NCI-H1436 treated with DMSO at 0.1 percent for 48 hours (cell line): ENCODE measurements around the gene SPSB2.

Experiments
- DNase-seq: peaks from one replicate; lab custom pipeline; 2025; lab: John Stamatoyannopoulos, UW

Gene SPSB2

GRCh38 chr12:6832125-6832524 is 41.0 kb downstream of the SPSB2 start:
- no peak for DNase-seq

DNA sequence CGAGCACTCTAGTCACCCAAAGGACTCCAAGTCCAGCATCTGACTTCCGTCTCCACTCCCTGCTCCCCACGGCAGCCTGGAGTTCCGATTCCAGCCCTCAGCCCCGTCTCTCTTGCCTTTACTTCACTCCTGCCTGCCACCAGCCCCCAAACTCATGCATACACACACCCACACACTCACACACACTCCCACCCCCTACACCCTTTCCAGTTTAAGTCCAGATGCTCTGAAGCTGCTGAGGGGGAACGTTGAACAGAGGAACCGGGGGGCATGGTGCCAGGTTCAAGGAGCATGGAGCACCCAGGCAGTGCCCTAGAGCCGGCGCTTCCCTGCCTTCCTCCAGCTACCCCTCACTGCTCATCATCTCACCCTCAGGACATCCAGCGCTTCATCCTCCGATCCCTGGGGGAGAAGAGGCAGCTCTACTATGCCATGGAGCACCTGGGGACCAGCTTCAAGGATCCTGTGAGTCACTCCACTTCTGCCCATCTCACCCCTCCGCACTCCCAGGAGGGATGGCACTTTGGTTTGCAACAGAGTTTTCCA is 41.6 kb downstream of the SPSB2 start:
- DNase-seq, result no peak

DNA sequence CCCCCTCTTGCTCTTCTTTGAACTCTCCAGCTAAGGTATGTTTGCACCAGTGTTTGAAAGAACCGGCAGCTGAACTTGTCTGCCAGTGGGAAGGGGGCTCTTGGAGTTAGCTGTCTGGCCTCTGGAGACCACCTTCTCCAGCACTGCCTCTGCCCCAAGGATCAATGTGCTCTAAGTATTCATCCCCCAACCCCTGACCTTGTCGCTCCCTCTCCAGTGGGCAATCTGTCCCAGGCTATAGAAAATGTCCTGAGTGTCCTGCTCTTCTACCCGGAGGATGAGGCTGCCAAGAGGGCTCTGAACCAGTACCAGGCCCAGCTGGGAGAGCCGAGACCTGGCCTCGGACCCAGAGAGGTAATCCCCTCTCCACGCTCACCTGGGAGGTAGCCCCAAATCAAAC is 42.1 kb downstream of the SPSB2 start:
- DNase-seq, result no peak

- DNase-seq, result no peak
Measured at GRCh38 chr12:6830286-6830890, 42.7 kb downstream of the SPSB2 start.

- DNase-seq, result no peak
Measured at GRCh38 chr12:6829536-6830220, 43.4 kb downstream of the SPSB2 start.

GRCh38 chr12:6828781-6829535 is 44.1 kb downstream of the SPSB2 start:
- no peak for DNase-seq

GRCh38 chr12:6827982-6828780 is 44.9 kb downstream of the SPSB2 start, which contains the start of gene P3H3:
P3H3 (plus strand) TSS chr12:6828407; CDS start chr12:6828441, 34 bp downstream.
- no peak for DNase-seq

GRCh38 chr12:6827437-6827911 is 45.6 kb downstream of the SPSB2 start:
- peak; percentile 70 for DNase-seq

DNA sequence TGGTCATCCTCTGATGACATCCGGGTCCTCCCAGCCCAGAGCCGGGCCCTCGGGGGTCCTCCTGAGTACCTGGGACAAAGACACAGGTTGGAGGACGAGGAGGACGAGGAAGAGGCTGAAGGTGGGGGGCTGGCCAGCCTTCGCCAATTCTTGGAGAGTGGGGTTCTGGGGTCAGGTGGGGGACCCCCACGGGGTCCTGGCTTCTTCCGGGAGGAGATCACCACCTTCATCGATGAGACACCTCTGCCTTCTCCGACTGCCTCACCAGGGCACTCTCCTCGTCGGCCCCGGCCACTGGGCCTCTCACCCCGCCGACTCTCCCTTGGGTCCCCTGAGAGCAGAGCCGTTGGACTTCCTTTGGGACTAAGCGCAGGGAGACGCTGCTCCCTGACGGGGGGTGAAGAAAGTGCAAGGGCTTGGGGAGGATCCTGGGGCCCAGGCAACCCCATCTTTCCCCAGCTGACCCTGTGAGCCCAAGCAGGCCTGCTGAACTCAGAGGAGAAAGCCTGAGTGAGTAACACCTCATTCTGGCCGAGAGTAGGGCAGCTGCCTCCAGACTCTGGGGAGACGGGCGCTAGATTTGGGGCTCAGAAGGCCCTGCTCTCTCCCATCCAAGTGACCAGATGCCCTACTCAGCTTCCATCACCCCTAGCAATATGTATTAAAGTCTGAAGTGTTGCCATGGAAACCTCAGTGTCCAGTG is 46.2 kb downstream of the SPSB2 start:
- no peak for DNase-seq

GRCh38 chr12:6826125-6826733 is 46.9 kb downstream of the SPSB2 start:
- no peak for DNase-seq

DNA sequence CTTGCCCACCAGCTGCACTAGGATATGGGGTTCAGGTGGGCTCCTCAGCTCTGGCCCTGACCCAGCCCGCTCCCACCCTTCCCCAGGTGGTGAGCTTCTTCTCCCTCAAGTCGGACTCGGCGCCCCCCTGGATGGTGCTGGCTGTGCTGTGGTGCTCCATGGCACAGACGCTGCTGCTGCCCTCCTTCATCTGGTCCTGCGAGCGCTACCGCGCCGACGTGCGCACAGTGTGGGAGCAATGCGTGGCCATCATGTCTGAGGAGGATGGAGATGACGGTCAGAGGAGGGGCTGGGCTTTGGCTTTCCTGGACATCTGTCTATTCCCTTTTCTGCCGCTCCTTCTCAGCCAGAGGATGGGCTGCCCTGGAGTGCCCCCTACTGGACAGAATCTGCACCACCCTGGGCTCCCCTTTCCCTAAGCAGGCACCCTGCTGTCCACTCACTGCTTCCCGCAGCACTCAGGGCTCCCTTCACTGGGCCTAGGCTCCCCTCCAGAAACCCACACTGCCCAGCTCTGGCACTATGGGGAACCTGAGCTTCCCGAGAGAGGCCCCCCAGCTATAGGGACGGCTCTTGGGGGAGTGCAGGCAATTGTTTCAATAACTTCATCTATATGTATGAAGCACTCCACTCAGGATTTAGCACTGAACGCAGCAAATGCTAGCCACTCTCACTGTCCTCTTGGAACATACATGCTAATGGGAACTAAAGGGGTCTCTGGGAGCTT is 47.5 kb downstream of the SPSB2 start:
- DNase-seq, result peak; percentile 11

DNA sequence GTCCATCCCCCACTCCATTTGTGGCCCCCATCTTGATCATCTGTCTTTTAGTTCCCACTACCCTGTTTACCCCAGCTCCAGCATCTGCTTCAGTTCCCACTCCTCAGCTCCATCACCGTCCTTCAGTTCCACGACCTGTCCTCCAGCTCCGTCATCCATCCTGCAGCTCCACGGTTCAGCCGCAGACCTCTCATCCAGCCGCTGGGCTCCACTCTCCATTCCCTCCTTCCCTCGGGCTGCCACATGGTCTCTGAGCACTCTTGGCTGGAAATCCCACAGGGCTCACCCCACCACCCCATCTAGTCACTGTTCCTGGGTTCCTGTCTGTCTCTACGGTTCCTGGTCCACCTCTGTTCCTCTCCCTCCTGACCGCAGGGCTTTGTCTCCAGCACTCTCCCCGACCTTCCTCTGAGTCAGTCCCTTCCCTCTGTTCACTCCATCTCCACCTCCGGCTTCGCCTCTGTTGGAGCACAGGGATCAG is 48.2 kb downstream of the SPSB2 start:
- no peak for DNase-seq

- no peak for DNase-seq
Measured at GRCh38 chr12:6824085-6824775, 48.9 kb downstream of the SPSB2 start.

- DNase-seq, result no peak
Measured at GRCh38 chr12:6823182-6824084, 49.7 kb downstream of the SPSB2 start.

DNA sequence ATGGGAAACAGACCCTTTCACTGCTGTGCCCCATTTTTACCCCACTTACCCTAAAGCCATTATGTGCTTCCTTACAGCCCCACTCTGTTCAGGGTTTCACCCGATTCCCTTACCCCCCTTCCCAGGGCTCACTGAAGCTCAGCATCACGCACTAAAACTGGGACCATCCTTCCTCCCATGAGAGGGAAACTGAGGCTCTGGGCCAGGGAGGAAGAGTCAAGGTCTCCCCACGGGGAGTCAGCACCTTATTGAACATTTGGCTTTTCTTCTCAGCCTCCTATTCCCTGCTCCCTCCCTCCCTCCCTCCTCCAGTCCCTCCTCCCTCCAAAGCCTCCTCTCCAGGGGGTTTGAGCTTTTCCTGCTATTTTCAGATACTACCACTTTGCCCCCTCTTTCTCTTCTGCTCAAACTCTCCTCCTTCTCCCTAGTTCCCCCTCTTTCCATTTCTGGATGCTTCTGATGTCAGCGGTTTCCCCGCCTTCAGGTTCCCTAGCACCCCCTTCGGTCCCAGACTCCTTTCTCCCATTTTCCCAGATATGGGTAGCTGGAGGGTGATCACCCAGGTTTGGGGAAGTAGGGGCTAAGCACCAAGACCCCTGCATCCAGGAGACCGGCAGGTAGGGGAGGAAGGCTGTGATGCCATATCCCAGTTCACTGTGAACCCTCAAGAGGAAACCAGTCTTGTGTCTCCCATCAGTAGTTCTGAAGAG is 50.5 kb downstream of the SPSB2 start:
- DNase-seq, result no peak

GRCh38 chr12:6821591-6822425 is 51.3 kb downstream of the SPSB2 start, which contains the start of gene GPR162:
GPR162 (plus strand) TSS chr12:6821821; CDS start chr12:6823899, 2,078 bp downstream.
- no peak for DNase-seq
